Measurements from ENCODE around the gene FABP1.

FABP1 gene

GRCh38 chr2:88077080-88077479, 50.8 kb downstream of the FABP1 start:
- DNase-seq, result no peak

DNA sequence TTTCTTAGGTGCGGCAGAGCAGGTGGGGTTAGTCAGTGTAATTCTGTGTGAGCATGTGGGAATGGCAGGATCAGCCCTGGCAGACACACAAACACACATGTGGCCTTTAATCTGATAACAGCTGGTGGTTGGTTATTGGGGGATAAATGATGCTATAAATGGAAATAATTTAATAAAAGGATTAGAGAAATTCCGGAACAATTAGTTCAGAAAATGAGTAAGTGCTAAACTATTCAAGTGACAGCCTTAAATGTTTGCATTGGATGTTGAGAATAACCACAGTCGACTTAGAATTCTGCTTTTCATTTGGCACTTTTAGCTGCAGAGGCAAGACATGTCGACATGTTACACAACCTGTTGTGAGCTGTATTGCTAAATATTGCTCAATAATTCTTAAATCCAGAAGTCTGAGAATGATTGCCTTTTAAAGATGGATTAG, 53.0 kb downstream of the FABP1 start:
- DNase-seq, result no peak

DNA sequence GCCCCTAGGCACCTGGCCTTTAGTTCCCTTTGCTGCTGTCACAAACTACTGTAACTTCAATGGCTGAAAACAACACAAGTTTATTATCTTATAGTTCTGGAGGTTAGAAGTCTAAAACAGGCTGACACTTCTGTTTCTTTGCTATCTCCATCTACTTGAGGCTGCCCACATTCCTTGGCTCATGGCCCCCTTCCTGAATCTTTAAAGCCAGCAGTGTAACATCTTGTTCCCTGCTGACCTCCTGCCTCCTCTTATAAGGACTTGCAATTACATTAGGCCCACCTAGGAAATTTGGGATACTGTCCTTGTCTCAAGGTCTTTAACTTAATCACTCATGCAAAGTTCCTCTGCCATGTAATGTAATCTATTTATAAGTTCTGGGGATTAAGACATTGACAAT, 53.7 kb downstream of the FABP1 start:
- DNase-seq, result no peak
